ENCODE results near the gene TPPP.

Gene TPPP

GRCh38 chr5:610744-611730, 82.1 kb downstream of the TPPP start:
- no peak for TF ChIP-seq CTCF (IDR thresholded peaks at IDR 0.05; ENCODE audit: extremely low read depth, insufficient read depth, missing control alignments)
- in situ Hi-C loops (cut with MboI; ENCODE audit: low pct_unique_long_range_greater_than_20kb, low sequenced_read_pairs, unreplicated experiment) = no loop called here
- no peak for DNase-seq (ENCODE audit: low spot score)

- DNase-seq (ENCODE audit: low spot score) = no peak
- TF ChIP-seq CTCF (IDR thresholded peaks at IDR 0.05; ENCODE audit: extremely low read depth, insufficient read depth, missing control alignments) = no peak
- in situ Hi-C loops (cut with MboI; ENCODE audit: low pct_unique_long_range_greater_than_20kb, low sequenced_read_pairs, unreplicated experiment) = no loop called here
Observed at GRCh38 chr5:610011-610743, 83.0 kb downstream of the TPPP start.

Measured in GM13977 (cell line).